ENCODE measurements around the gene CPNE2.
"Not testable (repeated sequence)": the region's sequence is repeated elsewhere in the genome, so short reads cannot be mapped to it uniquely, and the experiment has no call there.

The CPNE2 gene

DNA sequence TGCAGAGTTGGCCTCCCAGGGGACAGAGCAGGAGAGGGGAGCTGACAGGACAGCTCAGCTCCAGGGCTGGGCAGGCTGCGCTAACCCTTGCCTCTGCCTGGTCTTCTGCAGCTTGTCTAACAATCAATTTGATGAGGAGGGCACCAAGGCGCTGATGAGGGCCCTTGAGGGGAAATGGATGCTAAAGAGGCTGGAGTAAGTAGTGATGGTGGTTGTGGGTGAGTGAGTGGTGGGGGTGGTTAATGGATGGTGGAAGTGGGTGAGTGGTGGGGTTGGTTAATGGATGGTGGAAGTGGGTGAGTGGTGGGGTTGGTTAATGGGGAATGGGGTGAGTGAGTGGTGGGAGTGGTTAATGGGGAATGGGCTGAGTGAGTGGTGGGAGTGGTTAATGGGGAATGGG lies 22.0 kb upstream of the CPNE2 start:
- DNase-seq, result no peak

DNA sequence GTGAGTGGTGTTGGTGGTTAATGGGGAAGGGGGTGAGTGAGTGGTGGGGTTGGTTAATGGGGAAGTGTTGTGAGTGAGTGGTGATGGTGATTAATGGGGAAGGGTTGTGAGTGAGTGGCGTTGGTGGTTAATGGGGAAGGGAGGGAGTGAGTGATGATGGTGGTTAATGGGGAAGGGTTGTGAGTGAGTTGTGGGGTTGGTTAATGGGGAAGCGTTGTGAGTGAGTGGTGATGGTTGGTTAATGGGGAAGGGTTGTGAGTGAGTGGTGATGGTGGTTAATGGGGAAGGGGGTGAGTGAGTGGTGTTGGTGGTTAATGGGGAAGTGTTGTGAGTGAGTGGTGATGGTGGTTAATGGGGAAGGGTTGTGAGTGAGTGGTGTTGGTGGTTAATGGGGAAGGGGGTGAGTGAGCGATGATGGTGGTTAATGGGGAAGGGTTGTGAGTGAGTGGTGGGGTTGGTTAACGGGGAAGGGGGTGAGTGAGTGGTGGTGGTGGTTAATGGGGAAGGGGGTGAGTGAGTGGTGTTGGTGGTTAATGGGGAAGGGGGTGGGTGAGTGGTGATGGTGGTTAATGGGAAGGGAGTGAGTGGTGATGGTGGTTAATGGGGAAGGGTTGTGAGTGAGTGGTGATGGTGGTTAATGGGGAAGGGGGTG lies 21.2 kb upstream of the CPNE2 start:
- not testable (repeated sequence) for DNase-seq

DNA sequence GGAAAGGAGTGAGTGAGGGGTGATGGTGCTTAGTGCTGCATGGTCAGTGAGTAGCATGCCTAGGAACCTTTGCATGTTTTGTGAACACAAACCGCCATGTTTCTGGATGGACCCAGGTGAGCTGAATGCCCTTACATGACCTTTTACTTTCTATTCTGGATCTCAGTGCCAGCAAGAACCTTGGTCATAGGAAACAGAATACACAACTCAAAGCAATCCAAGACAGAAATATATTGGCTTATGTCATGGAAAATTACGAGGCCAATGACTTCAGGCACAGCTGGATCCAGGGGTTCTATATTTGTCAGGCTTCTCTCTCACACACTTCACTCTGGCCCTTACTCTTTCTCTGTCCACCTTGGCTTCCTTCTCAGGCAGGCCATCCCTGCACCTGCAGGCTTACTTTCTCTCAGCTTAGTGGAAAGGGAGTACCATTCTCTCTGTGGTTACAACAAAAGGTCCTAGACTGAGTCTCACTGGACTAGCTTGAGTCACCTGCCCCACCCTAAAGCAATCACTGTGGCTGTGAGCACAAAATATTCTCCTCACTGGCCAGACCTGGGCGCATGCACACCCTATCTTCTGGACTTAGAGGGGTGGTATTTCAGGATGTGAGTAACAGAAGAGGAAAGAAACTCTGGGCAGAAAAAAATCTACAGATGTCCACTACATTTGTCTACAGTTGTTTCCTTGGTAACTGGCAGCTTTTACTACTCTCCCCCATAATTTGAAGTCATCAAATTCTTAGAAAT lies 20.4 kb upstream of the CPNE2 start:
- DNase-seq, result no peak

DNA sequence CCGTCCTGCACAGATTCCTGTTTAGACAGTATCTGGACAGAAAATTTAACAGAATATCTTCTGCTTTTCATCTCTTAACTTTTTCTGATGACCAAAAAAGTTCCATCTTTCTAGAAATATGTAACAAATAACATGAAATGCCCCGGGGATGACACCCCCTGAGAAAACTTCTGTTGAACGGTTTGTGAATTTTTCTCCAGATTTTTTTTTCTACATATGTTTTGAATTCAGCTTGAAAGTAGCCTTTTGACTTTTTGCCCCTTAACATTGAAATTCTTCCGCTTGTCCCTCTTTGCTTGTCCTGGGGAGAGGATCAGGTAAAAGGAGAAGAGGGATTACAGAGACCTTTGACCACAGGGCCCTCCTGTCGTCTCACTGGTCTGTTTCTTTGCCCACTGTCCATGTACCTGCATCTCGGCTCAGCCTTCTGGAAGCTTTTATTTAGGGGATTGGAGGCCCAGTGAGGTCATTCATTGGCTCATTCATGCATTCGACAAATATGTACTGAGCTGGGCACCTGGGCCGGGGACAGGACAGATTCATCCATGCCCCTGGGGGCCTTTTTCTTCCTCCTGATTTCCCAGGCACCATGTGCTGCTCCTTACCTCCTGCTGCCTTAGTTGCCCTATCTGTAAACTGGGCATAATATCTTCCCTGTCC lies 19.6 kb upstream of the CPNE2 start:
- DNase-seq, result no peak

DNA sequence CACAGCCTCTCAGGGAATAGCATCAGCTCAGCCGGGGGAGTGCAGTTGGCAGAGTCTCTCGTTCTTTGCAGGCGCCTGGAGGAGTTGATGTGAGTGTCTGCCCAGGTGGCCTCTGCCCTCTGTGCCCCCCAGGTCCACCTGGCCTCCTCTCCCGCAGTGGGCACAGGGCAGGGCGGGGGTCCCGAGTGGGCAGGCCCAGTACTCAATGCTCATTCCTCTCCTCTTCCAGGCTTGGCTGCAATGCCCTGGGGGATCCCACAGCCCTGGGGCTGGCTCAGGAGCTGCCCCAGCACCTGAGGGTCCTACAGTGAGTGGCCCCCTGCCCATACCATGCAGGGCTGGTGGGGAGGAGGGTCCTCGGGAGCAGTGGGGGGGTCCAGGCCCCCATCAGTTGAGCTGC lies 14.7 kb upstream of the CPNE2 start:
- no peak for DNase-seq

DNA sequence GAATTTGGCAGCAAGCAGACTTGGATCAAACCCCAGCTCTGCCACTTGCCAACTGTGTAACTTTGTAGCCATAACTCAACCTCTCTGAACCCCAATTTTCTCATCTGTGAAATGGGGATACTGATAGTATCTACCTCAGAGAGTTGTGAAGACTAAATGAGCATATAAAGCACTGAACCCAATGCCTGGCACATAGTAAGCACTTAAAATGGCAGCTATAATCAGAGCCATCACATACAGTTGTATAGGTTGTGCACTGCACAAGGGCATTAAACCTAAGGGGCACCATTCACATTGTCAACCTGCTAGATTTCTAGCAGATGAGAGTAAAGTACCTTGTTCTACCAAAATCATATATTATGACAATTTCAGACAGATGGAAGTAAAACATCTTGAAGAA lies 10.6 kb upstream of the CPNE2 start:
- DNase-seq, result no peak

DNA sequence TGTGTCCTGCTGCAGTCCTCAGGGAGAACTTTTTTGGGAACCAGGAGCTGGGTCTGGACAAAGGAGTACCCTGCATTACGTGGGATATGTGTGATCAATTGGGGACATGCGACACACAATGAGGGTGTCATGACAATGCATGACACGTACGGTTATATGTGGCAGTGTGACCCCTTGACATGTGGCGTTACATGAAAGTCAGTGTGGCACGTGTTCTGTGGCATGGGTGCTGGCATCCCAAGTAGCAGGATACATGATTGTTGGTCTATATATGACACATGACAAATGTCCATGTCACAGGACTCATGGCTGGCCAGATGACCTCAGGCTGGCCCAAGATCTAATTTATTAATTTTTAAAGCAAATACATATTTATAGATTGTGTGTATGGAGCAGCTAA lies 9.7 kb upstream of the CPNE2 start:
- DNase-seq, result no peak

DNA sequence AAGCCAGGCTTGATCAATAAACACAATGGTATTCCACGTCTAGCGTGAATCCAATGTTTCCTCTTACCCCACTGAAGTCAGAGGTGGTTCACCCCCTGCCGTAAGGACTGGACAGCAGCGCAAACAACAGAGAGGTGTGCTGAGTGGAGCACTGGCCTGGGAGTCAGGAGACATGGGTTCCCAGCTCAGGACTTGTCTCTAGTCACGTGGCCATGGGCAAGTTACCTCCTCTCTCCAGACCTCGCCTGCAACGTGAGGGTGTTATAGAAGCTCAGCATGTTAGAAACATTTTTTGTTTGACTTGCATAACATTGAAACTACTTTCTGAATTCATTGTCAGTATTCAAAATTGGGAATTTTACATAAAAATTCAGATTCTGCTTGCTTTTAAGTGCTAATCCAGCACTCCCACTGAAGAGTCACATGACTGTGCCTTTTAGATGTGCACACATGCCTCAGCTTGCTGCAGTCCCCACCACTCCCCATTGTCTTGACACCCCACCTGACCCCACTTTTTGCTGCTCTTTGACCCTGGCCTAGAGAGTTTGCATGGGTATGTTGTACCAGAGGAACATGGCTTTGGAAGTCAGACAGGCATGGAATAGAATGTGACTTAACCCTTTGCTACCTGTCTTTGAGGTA lies 8.8 kb upstream of the CPNE2 start:
- no peak for DNase-seq

DNA sequence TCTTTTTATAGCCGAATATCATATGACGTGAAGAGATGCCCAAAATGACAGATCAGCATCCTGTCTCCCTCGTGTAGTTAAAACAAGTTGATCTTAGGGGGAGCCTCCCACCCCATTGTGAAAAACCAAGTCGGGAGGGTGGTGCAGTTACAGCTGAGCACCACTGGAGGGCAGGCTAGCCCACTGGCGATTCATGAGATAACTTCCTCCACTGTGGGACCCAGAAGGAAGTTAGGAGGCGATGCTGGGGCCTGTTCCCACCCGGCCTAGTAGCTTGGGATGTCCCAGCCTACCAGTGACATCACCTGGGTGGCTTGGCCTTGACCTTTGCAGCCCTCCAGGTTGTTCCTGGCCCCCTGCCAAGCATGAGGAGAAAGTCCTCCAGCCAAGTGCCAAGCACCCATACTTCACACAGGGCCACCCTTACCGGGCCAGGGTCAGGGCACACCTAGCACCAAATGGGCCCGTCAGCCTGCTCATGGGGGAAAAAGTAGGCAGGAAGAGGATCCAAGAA lies 8.1 kb upstream of the CPNE2 start:
- DNase-seq, result peak; percentile 29

DNA sequence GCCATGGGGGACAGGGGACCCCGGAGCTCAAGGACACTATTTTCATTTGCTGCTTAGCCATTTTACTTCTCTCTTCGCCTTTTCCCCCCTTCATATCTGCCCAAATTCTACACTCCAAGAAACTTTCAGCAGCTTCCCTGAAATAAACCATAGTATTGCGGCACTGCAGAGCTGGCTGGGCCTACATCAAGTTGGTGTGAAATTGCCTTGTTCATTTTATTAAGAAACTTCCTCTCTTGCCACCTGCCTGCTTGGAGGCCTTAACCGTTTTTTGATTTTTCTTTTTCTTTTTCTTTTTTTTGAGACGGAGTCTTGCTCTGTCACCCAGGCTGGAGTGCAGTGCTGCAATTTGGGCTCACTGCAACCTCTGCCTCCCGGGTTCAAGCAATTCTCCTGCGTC lies 7.4 kb upstream of the CPNE2 start:
- no peak for DNase-seq

DNA sequence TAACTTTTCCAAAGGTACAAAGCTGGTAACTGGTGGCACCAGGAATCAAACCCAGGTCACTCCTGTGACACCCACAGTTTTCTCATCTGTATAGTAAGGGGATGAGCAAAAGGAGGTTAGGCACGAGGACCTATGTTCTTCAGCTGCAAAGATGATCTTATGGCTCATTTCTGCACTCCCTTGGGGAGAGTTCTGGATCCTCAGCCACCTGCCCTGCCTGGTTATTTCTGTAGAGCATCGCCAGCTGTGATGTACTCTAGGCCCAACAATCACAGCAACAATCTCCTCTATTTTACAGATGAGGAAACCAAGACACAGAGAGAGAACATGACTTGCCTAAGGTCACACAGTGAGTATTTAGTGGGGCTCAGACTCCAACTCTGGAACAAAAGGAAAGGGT lies 5.4 kb upstream of the CPNE2 start:
- no peak for DNase-seq

DNA sequence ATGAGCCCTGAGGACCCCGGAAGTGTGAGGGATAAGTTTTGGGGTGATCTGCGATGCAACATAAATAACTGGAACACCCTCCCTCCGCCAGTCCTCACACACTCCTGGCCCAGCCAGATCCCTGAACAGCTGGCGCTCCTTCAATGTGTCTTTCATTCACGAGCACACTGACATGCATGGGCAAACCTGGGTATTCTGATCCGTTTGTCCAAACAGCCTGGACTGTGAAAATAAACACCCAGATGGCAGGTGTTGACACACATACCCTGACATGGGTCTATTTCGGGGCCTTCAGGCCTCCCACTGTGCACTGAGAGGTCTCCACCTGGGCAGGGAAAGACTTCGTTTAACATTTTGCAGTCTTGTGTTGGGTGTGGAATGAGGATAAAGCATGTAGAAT lies 3.0 kb upstream of the CPNE2 start:
- DNase-seq, result peak; percentile 43

DNA sequence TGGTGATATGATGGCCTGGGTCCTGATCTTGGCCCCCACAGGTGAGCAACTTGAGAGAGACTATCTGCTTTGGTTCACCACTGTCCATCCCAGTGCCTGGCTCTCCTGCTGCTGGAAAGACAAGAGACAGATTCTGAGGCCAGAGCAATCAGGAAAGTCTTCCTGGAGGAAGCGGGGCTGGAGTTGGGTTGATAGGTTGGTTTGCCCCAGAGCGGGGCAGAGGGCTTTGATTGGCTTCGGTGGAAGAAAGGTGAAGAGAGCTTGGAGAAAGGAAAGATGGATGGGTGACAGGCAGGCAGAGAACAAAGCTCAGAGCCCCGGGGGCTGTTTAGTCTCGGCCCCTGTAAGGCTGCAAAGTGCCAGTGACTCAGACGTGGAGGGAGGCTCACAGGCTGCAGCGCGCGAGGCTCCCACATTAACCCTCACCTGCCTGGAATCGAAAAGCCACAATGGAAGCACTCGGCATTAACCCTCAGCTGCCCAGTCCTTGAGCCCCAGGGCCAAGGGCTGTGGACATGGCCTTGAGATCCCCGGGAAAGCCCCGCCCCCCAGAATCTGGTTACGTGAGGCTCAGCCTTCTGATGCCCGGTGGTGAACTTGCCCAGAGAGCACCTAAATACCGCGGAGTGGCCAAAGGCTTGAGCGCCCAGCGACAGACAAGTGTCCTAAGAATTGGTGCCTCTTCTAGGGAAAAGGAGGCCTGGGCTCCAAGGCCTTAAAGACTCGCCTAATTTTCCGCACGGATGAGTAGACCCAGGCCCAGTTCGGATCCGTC lies 996 bp upstream of the CPNE2 start:
- DNase-seq, result no peak

DNA sequence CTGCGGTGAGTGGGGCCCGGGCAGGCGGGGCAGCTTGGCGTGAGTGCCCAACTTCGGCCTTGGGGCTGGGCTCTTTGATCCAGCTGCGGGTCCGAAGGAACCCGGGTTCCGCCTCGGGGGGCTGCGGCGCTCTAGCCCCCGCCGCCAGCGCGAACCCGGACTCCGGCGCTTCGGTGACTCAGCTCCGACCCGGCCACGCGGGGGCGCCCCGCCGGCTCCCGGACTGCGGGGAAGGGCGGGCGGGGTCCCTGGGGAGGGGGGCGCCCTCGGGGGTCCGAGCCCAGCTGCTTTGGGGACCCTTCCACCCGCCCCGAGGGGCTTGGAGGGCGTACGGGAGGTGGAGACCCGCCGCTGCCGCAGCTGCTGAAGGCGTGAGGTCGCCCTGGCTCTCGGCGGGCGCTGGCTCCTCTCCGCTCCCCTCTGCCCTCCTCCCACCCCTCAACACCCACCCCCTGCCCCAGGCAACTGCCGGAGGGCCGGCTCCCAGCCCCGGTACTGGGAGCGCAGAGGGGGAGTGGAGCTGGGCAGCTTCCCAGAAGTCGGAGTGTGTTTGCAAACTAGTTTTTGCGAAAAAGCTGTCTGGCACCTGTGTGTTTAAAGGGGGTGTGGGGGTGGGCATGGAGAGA lies 516 bp downstream of the CPNE2 start:
- no peak for DNase-seq

DNA sequence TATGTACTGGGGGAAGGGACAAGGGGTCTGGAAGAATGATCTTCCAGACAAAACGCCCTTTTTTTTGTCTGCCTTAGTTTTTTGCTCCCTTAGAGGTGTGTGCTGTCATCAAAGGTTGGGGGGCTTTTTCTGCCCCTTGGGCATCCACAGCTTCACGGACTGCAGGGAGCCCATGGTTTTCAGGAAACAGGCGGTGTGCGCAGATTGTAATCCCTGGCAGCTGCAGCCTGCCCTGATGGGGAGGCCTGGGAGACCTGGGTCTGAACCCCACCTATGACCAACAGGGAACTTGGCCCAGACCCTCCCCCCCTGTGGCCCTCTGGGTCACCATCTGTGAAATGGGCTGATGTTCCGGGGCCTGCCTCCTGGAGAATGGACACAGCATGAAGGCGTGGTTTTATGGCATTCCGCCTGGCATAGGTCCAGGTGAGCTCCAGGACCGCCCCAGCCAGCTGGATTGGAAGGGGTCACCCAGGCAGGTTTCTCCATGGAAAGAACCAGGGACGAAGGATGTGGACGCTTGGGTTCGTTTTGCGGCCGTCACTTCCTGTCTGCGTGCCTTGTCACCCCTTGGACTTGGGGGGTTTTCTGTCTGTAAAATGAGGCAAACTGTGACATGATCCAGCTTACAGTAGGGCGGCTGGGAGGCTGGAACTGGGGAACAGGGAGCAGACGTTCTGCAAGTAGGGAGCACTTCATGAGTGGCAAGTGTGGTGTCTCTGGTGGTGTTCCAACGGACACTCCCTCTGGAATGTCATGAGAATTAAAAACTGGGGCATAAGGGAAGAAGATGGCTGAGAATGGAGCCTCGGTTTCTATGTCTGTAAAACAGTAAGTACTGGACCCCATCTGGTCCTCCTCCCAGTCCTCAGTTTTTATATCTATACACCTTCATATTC lies 1.5 kb downstream of the CPNE2 start:
- no peak for DNase-seq

DNA sequence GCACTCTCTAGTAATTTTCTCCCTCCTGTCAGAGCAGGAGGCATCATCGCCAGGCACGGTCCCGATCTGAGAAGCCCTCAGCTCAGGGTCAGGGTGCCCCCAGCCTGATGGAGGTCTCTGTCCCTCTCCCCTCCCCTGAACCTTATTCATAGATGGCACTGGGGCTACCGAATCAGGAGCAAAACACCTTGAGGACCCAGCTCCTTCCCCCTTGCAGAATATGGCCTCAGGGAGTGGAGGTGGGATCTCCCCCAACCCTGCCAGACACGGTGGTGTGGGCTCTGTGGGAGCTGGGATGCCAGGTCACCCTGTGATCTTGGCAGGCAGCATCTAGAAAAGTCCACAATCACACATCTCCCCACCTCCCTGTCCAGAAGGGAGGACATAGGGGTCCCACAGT lies 2.5 kb downstream of the CPNE2 start:
- no peak for DNase-seq

DNA sequence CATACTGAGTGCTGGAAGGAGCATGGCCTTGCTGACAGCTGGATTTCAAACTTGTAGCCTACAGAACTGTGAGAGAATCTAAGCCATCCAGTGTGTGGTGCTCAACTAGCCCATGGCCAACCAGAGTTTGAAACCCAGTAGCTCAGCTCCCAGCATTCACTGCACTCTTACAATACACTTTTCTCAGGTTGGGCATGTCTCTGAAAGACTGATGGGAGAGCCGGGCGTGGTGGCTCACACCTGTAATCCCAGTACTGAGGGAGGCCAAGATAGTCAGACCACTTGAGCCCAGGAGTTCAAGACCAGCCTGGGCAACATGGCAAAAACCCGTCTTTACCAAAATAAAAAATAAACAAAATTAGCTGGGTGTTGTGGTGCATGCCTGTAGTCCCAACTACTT lies 3.8 kb downstream of the CPNE2 start:
- no peak for DNase-seq

DNA sequence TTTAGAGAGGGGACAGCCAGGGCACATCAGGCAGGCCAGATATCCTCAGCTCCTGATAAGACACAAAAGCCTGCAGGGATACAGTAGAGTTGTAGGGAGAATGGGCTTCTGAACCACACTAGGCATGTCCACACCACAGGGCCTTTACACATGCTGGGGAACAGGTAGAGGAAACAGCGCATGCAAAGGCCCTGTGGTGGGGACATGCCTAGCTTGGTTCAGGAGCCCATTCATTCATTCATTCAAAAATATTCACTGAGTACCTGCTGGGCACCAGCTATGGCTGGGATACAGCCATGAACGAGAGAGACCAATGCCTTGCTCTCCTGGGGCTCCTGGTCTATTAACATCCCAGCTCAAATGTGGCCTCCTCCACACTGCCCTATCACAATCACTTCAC lies 4.4 kb downstream of the CPNE2 start:
- DNase-seq, result no peak

DNA sequence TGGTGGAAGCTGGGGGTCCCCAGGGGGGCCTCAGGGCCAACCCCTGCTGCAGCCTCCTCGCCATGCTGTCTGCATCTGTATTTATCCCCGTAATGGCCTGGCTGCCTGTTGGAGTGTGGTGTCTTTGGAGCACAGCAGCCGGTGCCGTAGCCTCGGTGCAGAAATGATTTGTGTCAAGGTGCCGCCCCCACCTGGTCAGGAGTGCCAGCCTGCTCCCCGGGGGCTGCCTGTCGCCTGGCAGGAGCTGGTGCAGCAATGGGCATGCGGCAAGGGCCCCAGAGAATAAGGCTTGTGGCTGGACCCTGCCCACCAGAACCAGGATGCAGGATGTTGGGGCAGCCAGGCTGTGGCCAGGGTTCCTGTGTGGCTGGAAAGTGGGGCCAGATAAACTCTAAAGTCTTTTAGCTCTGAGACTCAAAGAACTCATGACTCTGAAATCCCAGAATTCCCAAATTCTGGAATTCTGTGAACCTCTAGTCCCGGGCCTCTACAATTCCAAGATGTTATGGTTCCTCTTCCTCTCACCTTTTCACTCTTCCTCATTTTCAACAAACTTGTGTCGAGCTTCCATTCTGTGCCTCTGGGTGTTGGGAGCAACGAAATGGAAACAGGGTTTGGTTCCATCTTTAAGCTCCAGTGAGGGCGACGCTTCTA lies 5.9 kb downstream of the CPNE2 start:
- no peak for DNase-seq

DNA sequence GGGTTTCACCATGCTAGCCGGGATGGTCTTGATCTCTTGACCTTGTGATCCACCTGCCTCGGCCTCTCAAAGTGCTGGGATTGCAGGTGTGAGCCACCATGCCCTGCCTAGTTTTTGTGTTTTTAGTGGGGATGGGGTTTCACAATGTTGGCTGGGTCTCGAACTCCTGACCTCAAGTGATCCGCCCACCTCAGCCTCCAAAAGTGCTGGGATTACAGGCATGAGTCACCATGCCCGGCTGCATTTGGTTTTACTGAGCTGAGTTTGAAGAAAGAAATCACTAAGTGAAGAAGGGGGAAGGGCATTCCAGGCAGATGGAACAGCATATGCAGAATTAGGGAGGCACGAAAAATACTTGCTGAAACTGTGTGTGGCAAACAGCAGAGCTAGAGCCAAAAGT lies 7.6 kb downstream of the CPNE2 start:
- not testable (repeated sequence) for DNase-seq

DNA sequence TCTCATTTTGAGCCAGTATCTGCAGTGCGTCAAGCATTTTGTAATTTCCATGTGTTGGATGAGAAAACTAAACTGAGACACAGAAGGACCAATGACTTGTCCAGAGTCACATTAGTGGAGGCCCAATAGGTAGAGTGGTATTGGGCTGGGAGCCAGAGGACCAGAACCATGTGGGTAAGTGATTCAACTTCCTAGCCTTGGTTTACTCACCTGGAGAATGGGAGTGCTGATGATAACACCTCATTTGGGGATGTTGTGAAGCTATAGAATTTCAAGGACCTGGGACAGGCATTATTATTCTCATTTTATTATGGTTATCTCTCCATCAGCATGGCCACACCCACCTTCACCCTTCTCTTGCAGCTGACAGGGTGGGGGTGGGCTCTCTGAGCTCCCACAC lies 8.1 kb downstream of the CPNE2 start:
- no peak for DNase-seq

Data from NCI-H774 (cell line).